Glutamatergic neuron (in vitro differentiated cells): ENCODE data around the gene TMEM254. TPM values are rescaled to one million over a fixed set of nuclear protein-coding genes. Genes with fewer than 3 reads are reported as not detected.
"Not testable (repeated sequence)": the region's sequence is repeated elsewhere in the genome, so short reads cannot be mapped to it uniquely, and the experiment has no call there.

Experiments
- DNase-seq: peaks from one replicate; pipeline ENCODE4 v3.0.0; 2022
- H3K27ac Mint-ChIP-seq: one replicate; pipeline ENCODE4 v1.8.0; 2020; ENCODE audit warnings: mild to moderate bottlenecking, mixed read lengths, inconsistent platforms; ENCODE audit not compliant: unreplicated experiment
- H3K27me3 Mint-ChIP-seq: one replicate; pipeline ENCODE4 v1.8.0; 2020; ENCODE audit warnings: mild to moderate bottlenecking, moderate library complexity, mixed read lengths, inconsistent platforms; ENCODE audit not compliant: unreplicated experiment
- H3K36me3 Mint-ChIP-seq: one replicate; pipeline ENCODE4 v1.8.0; 2020; ENCODE audit warnings: mild to moderate bottlenecking, mixed read lengths, inconsistent platforms; ENCODE audit not compliant: unreplicated experiment
- H3K4me1 Mint-ChIP-seq: one replicate; pipeline ENCODE4 v1.8.0; 2020; ENCODE audit warnings: mild to moderate bottlenecking, low read depth, mixed read lengths, inconsistent platforms; ENCODE audit not compliant: unreplicated experiment
- H3K4me3 Mint-ChIP-seq: one replicate; pipeline ENCODE4 v1.8.0; 2020; ENCODE audit warnings: mild to moderate bottlenecking, mixed read lengths, inconsistent platforms; ENCODE audit not compliant: unreplicated experiment
- H3K9me3 Mint-ChIP-seq: one replicate; pipeline ENCODE4 v1.8.0; 2020; ENCODE audit warnings: mild to moderate bottlenecking, moderate library complexity, mixed read lengths, inconsistent platforms; ENCODE audit not compliant: unreplicated experiment
- total RNA-seq: library from RNA; stranded (reverse); fragmentation: NEBNext Ultra II Directional; extraction: Animal tissue kit (Norgen Biotek cat#: 25700); gene quantifications from one replicate; pipeline ENCODE4 v1.2.1, GENCODE V29; 2021; ENCODE audit not compliant: unreplicated experiment
- TF ChIP-seq, protein P1 (sequence below): fragments of 200-600 bp; sonication (generic); IDR thresholded peaks from one replicate; pipeline ENCODE4 v1.5.0; 2021; ENCODE audit not compliant: partially characterized antibody, unreplicated experiment

The TMEM254 gene
- total RNA-seq, 1 donor from 2014 or later: 13.5 TPM

DNA sequence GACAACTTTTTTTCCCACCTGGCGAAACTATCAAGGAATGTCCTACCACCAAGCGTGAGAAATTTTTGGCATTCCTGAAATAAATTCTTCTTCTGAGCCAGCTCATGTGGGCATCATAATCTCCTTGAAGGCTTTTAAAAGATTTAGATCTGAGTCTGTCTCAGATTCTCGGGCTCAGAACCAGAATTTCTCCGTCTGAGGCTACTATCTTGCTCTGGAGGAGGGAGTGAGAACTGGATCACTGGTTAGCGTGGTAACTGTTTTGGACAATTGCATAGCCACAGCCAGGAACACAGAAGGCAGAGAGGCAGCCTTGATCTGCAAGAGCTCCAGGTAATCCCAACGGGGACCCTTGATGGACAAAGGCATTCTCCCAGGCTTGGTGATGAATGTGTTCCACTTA lies 53.0 kb downstream of the TMEM254 start:
- no peak for DNase-seq
- Mint-ChIP-seq H3K9me3 (peaks cover 1% of the 10 kb centered on the region), H3K4me3 (peak overlapping the region; percentile 65), H3K27ac (no peak overlapping the region), H3K4me1 (peaks cover 3% of the 10 kb centered on the region), H3K27me3 (peaks cover 5% of the 10 kb centered on the region), H3K36me3 (no peaks in the 10 kb centered on the region)
- TF ChIP-seq, protein P1, sequence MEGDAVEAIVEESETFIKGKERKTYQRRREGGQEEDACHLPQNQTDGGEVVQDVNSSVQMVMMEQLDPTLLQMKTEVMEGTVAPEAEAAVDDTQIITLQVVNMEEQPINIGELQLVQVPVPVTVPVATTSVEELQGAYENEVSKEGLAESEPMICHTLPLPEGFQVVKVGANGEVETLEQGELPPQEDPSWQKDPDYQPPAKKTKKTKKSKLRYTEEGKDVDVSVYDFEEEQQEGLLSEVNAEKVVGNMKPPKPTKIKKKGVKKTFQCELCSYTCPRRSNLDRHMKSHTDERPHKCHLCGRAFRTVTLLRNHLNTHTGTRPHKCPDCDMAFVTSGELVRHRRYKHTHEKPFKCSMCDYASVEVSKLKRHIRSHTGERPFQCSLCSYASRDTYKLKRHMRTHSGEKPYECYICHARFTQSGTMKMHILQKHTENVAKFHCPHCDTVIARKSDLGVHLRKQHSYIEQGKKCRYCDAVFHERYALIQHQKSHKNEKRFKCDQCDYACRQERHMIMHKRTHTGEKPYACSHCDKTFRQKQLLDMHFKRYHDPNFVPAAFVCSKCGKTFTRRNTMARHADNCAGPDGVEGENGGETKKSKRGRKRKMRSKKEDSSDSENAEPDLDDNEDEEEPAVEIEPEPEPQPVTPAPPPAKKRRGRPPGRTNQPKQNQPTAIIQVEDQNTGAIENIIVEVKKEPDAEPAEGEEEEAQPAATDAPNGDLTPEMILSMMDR: no peak

DNA sequence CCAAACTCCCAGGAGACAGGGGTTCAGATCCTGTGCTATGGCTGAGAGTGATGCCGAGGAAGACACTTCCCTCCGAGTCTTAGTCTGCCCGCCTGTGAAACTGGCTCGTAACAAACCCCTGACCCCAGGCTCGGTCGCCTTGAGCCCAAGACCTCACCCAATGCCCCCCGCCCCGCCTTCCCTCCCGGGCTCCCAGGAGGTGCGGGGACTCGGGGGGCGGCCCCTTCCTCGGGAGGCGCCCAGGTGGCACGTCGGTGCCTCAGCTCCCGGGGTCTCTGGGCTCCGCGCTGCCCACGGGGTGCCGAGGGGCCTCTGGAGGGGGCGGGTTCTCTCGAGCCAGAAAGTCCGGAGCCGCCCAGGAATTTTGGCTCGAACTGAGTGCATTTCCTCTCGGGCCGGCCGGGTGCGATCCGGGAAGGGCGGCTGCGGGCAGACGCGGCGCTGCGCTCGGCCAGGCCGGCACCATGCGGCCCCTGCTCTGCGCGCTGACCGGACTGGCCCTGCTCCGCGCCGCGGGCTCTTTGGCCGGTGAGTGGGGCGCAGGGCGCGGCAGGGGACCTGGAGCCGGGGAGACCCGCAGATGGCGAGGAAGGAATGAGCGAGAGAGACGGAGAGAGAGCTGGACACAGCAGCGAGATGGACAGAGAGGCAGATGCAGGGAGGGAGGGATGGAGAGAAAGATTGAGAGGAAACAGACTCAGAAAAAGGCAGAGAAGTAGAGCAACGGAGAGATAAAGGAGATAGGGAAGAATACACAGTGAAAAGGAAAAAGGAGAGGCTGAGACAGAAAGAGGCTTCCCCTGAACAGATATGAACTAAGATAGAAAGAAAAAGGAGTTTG lies 54.1 kb downstream of the TMEM254 start, which contains the start of gene PLAC9:
TSS of gene PLAC9 (plus strand) at position 432 of the 841 bp plus-strand sequence. CDS start at position 465, 33 bp downstream.
- peak; percentile 53 for DNase-seq
- Mint-ChIP-seq H3K9me3 (peaks cover 1% of the 10 kb centered on the region), H3K27me3 (peaks cover 5% of the 10 kb centered on the region), H3K4me1 (peaks cover 3% of the 10 kb centered on the region), H3K36me3 (no peaks in the 10 kb centered on the region), H3K4me3 (peak within 1 kb of the TSS; percentile 77), H3K27ac (no peak within 1 kb of the TSS)
- TF ChIP-seq, protein P1: no peak

DNA sequence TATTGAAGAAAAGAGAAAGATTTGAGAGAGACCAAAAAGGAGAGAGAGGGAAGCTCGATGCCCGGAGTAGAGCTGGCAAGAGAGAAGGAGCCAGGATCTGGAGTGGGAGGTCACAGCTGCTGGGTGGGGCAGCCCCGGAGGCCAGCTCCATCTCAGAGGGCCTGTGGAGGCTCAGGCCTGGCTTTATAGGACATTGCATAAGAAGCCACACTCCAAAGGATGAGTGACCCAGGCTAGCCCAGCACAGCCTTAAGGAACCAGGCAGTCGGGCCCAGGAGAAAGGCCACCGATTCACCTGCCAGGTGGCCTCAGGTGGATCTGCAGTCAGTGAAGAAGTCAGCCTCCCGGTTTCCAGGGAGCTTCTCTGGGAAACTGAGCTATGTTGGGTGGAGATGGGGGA lies 54.7 kb downstream of the TMEM254 start:
- no peak for DNase-seq
- Mint-ChIP-seq H3K4me1 (peaks cover 7% of the 10 kb centered on the region), H3K27ac (no peak overlapping the region), H3K27me3 (peaks cover 6% of the 10 kb centered on the region), H3K4me3 (peak overlapping the region; percentile 77), H3K9me3 (peaks cover 1% of the 10 kb centered on the region), H3K36me3 (no peaks in the 10 kb centered on the region)
- TF ChIP-seq, protein P1: no peak

DNA sequence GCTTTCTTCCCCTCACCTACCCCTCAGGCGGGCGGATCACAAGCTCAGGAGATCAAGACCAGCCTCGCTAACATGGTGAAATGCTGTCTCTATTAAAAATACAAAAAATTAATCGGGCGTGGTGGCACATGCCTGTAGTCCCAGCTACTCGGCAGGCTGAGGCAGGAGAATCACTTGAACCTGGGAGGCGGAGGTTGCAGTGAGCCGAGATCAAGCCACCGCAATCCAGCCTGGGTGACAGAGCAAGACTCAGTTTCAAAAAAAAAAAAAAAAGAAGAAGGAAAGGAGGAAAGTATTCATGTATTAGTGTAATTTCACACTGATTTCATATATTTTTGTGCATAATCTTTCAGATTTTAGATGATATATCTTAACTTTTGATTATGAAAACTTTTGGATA lies 55.2 kb downstream of the TMEM254 start:
- H3K4me3 Mint-ChIP-seq, H3K27me3 Mint-ChIP-seq, DNase-seq, H3K36me3 Mint-ChIP-seq, H3K27ac Mint-ChIP-seq, H3K4me1 Mint-ChIP-seq, H3K9me3 Mint-ChIP-seq: not testable (repeated sequence)

DNA sequence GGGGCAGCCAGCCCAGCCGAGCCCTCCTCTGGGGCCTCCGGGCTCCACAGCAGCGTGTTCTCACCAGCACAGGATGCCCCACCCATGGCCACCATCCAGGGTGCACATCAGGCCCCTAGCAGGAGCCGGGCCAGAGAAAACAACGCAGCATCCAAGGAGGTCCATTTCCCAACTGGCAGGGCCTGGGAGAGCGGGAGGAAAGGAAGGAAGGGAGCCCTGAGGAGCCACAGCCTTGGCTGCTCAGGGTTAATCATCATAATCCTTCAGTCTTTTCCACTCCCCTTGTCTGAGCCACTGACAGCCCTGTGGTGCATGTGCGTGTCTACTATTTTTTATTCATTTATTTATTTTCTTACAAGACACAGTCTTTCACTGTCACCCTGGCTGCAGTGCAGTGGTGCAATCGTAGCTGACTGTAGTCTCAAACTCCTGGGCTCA lies 57.7 kb downstream of the TMEM254 start:
- TF ChIP-seq, protein P1: no peak
- peaks cover 6% of the 10 kb centered on the region for H3K27me3 Mint-ChIP-seq
- no peaks in the 10 kb centered on the region for H3K36me3 Mint-ChIP-seq
- H3K4me1 Mint-ChIP-seq: peaks cover 7% of the 10 kb centered on the region
- H3K9me3 Mint-ChIP-seq: peaks cover 3% of the 10 kb centered on the region
- H3K4me3 Mint-ChIP-seq: no peak overlapping the region
- no peak overlapping the region for H3K27ac Mint-ChIP-seq
- DNase-seq: no peak
